IPS DF 19.7 (cell line): ENCODE results near the gene SLC16A2.

ENCODE experiments used
- DNase-seq: peaks from one replicate; pipeline ENCODE4 v3.0.0-alpha.2; 2013; ENCODE audit warnings: low read depth, low spot score

Gene SLC16A2

DNA sequence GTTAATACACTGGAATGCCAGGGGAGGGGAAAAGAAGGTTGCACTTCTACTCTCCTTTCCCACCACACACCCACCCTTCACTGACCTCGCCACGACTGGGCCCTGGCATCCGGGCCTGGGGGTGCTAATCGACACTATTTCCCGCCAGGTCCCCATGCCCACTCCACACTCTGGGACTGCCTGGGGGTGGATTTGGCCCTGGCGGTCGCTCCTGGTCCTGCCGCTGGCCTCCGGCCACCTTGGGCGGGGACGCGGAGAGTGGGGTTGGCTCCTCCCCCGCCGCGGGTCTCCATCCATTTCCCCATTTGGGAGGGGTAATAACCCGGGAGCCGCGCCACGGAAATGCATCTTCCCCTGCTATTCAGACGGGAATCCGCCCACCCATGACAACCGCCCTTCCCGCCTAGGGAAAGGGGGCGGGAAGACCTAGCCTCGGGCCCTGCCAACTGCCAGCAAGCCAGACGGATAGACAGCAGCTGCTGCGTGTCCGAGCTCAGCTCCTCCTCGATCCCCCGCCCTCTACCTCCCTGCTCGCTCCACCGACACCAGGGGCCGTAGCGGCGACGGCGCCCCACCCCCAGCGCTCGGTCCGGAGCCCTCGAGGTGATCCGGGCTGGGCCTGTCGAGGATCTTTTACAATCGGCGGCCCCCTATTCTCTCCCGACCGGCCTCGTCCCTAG lies 115.0 kb downstream of the SLC16A2 start:
- no peak for DNase-seq

GRCh38 chrX:74536832-74537371 lies 115.6 kb downstream of the SLC16A2 start:
- no peak for DNase-seq

GRCh38 chrX:74540635-74541249 lies 119.4 kb downstream of the SLC16A2 start:
- no peak for DNase-seq

GRCh38 chrX:74545880-74546523 lies 124.7 kb downstream of the SLC16A2 start:
- no peak for DNase-seq

DNA sequence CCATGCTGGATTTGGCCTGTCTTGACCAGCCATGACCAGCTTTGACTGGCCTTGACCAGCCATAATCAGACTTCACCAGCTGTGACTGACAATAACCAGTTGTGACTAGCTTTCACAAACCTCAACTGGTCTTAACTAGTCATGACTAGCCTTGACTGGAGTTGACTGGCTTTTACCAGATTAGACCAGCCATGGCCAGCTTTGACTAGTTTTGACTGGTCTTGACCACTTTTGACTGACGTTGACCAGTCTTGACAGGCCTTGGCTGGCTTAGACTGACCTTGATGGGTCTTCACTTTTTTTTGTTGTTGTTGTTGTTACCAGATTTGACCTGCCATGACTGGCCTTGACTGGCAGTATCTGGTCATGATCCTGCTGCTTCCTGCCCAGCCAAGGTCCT lies 125.7 kb downstream of the SLC16A2 start:
- DNase-seq = no peak

DNA sequence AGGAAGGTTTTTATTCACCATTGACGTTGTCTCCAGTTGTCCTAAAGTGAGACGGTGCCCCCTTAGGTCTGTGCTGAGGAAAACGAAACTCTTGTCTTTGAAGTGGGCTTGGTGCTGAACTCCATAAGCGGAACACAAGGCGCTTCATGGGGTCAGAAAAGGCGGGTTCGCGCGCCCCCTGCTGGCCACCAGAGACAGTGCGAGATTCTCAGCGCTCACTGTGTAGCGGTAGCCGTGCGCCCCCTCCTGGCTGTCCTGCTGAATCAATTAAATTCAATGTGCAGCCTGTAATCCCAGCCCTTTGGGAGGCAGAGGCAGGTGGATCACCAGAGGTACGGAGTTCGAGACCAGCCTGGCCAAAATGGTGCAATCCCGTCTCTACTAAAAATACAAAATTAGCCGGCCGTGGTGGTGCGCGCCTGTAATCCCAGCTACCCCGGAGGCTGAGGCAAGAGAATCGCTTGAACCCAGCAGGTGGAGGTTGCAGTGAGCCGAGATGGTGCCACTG lies 129.1 kb downstream of the SLC16A2 start:
- DNase-seq = no peak

DNA sequence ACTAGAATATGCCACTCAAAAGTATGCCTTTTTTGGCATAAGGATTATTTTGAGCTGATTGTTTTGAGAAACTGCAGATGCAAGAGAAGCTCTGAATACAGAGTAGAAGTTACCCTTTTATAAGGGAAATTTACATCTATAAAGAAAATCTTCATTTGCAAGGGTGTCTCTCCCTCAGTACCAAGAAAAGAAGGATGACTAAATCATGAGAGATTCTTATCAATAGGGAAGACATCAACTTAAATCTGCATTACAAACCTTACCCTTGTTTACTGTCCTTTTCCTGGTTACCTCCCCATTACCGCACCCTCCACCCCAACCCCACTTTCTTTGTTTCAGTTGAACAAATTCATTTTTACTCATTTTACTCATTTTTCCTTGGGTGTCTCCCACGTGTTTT lies 130.6 kb downstream of the SLC16A2 start:
- DNase-seq = no peak

DNA sequence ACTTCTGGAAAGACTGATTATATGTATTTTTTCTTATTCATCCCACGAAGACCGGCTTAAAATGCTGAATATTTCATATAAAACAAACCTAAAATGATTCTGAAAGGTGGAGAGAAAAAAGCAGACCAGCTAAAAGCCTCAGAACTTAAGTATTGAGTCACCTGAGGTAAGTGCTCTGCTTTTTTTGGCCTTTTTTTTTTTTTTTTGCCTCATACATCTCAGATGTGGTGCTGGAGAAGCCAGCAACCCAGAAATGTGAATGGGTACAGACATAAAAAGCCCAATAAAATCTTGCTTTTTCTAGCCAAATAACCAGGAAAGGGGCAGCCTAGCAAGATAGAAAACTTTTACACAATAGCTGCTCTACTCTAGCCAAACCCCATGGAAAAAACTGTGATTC lies 136.1 kb downstream of the SLC16A2 start:
- no peak for DNase-seq

- DNase-seq = no peak
These were observed 156.8 kb downstream of the SLC16A2 start for GRCh38 chrX:74578137-74578536.

DNA sequence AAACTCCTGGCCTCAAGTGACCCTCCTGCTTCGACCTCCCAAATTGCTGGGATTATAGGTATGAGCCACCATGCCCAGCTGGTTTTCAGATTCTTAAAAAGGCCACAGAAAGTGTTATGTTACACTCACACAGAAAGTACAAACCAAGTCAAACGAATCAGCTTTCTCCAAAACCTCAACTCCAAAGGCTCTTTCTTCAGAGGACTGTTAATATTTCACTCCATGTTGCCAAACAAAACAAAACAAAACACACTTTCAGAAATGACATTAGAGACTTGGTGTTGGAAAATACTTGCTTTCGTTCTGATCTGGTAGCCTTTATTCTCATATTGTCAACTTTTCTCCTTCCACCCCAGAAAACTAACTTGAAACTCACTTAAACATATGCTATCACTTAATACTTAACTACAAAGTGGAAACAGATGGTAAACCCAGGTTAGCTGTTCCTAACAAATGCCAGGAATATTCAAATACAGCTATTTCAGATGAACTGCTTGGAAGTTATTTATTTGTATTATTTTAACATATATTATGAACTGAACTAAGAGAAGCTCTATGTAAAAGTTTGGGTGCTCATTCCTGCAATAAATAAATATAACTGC lies 158.4 kb downstream of the SLC16A2 start:
- no peak for DNase-seq
